A673 (cell line): Measurements from ENCODE around the gene ASXL1. TPM values are rescaled to one million over a fixed set of nuclear protein-coding genes. Genes with fewer than 3 reads are reported as not detected.

Experiments used
- BruUV-seq: library from RNA; stranded (reverse); fragments of 400-500 nt; replicated peaks from 2 replicates; lab custom pipeline; 2021; lab: Mats Ljungman, UMichigan
- CTCF ChIA-PET: fragments of 300-600 bp; sonication (Branson Sonifier 250); formaldehyde crosslinking; loops from one replicate; lab custom pipeline; 2022; ENCODE audit warnings: antibody characterized with exemption; lab: Charles Lee
- POLR2A ChIA-PET: fragments of 300-600 bp; sonication (Branson Sonifier 250); formaldehyde crosslinking; loops from one replicate; lab custom pipeline; 2022; ENCODE audit warnings: antibody characterized with exemption; ENCODE audit not compliant: low non-redundant PET; lab: Charles Lee
- DNase-seq: peaks from one replicate; pipeline ENCODE4 v3.0.0-alpha.2; 2015; ENCODE audit warnings: low spot score
- H3K27ac ChIP-seq: fragments of 200-600 bp; sonication (generic); 2 replicates; pipeline ENCODE4 v1.5.1; 2016; ENCODE audit warnings: mixed run types, low read depth, mild to moderate bottlenecking, mixed read lengths, antibody characterized with exemption, low read length; ENCODE audit not compliant: poor library complexity, severe bottlenecking
- H3K27me3 ChIP-seq: fragments of 200-600 bp; sonication (generic); replicated peaks from 2 replicates; pipeline ENCODE4 v1.6.1; 2017; ENCODE audit warnings: mixed run types, low read depth, mild to moderate bottlenecking, mixed read lengths, antibody characterized with exemption, low read length; ENCODE audit not compliant: insufficient read depth, poor library complexity
- H3K36me3 ChIP-seq: fragments of 200-600 bp; sonication (generic); 2 replicates; pipeline ENCODE4 v1.6.1; 2016; ENCODE audit warnings: mixed run types, mild to moderate bottlenecking, mixed read lengths, antibody characterized with exemption, low read length; ENCODE audit not compliant: insufficient read depth, poor library complexity, severe bottlenecking
- H3K4me1 ChIP-seq: fragments of 200-600 bp; sonication (generic); 2 replicates; pipeline ENCODE4 v1.6.1; 2017; ENCODE audit warnings: mixed run types, mild to moderate bottlenecking, mixed read lengths, antibody characterized with exemption, low read length; ENCODE audit not compliant: insufficient read depth, poor library complexity, severe bottlenecking
- H3K4me3 ChIP-seq: fragments of 200-600 bp; sonication (generic); 2 replicates; pipeline ENCODE4 v1.5.1; 2016; ENCODE audit warnings: low read depth, mixed run types, mild to moderate bottlenecking, mixed read lengths, low read length; ENCODE audit not compliant: poor library complexity, severe bottlenecking
- H3K9me3 ChIP-seq: fragments of 200-600 bp; sonication (generic); 2 replicates; pipeline ENCODE4 v1.6.1; 2016; ENCODE audit warnings: mixed run types, low read depth, mild to moderate bottlenecking, mixed read lengths, antibody characterized with exemption, low read length; ENCODE audit not compliant: poor library complexity, severe bottlenecking
- EZH2 ChIP-seq: fragments of 200-600 bp; sonication (generic); IDR thresholded peaks from 2 replicates; pipeline ENCODE4 v1.6.1; 2017; ENCODE audit warnings: borderline replicate concordance, low read depth, mild to moderate bottlenecking, mixed read lengths, antibody characterized with exemption, low read length; ENCODE audit not compliant: poor library complexity, severe bottlenecking
- intact Hi-C: fragments of 100-400 bp; cut with micrococcal nuclease; formaldehyde crosslinking; loops from one replicate; pipeline ENCODE4 v1.10.0; 2022; ENCODE audit not compliant: unreplicated experiment
- total RNA-seq: library from RNA; stranded (reverse); gene quantifications from 2 replicates; pipeline ENCODE4 v1.2.3, GENCODE V29; 2021
- TF ChIP-seq, protein P1 (sequence below): fragments of 300-800, 200-600 bp; sonication (generic); conservative IDR thresholded peaks from 2 replicates; pipeline ENCODE4 v1.5.1; 2017; ENCODE audit warnings: low read depth, mild to moderate bottlenecking, antibody characterized with exemption, low read length, moderate library complexity, mixed read lengths

ASXL1 gene
- total RNA-seq, 1 experiment from 2014 or later, result 101 TPM

- ChIA-PET CTCF (no interaction called here), POLR2A (no interaction called here)
- Histone ChIP-seq H3K4me1 (no peaks in the 10 kb centered on the region), H3K36me3 (no peaks in the 10 kb centered on the region), H3K4me3 (peak overlapping the region; percentile 67), H3K27ac (no peak overlapping the region), H3K9me3 (no peaks in the 10 kb centered on the region), H3K27me3 (peaks cover 4% of the 10 kb centered on the region)
- no peak for DNase-seq
- no peak for TF ChIP-seq EZH2
- TF ChIP-seq, protein P1, sequence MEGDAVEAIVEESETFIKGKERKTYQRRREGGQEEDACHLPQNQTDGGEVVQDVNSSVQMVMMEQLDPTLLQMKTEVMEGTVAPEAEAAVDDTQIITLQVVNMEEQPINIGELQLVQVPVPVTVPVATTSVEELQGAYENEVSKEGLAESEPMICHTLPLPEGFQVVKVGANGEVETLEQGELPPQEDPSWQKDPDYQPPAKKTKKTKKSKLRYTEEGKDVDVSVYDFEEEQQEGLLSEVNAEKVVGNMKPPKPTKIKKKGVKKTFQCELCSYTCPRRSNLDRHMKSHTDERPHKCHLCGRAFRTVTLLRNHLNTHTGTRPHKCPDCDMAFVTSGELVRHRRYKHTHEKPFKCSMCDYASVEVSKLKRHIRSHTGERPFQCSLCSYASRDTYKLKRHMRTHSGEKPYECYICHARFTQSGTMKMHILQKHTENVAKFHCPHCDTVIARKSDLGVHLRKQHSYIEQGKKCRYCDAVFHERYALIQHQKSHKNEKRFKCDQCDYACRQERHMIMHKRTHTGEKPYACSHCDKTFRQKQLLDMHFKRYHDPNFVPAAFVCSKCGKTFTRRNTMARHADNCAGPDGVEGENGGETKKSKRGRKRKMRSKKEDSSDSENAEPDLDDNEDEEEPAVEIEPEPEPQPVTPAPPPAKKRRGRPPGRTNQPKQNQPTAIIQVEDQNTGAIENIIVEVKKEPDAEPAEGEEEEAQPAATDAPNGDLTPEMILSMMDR, result no peak
- intact Hi-C loops, result loop anchor here (5.0 kb wide), 1 partner anchor 205 kb away; the partner anchor contains the start of gene KIF3B
- no TSS peak for BruUV-seq
These were observed 124.0 kb downstream of the ASXL1 start for GRCh38 chr20:32482143-32482441.

DNA sequence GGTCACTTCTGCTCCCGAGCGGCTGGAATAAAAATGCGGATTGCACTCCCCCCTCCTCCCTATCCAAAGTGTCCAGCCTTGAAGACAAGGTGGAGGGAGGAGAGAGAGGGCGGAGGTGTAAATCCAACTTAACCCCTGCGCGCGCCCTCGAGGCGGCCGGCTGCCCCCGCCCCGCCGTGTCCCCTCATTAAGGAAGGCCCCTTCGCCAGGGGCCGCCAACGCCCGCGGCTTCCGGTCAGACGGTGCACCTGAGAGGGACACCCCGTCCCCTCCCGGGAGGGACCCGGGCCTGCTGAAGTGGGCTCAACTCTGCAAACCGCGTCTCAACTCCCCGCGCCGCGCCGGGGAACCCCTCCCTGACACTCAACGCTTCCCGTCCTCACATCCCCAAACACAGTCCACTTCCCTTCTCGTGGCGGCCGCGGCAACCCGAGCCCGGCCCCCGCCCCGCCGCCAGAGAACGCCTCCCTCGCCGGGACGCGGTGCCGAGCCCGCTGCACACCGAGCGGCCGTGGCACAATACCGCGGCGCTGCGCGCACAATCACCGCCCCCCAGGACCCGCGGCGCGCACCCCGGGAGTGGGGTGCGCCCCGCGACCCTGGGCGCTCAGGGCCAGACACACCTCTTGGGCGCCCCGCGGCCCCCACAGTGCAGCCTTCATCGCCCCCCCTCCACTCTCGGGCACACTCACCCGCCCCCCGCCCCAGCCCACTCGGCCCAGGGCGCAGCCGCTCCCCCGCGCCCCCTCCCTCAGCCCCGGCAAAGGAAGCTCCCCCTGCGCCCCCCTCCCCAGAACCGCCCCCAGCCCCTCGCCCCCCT lies 124.5 kb downstream of the ASXL1 start:
- H3K27ac ChIP-seq, result no peak overlapping the region
- ChIA-PET CTCF (interaction anchor here (0.6 kb wide), 2 partner anchors 262 to 1007 kb away, joined by 3 to 4 read pairs; partner anchors contain the start of gene CBFA2T2), POLR2A (no interaction called here)
- TF ChIP-seq, protein P1, result no peak
- no peak for TF ChIP-seq EZH2
- peak overlapping the region; percentile 67 for H3K4me3 ChIP-seq
- BruUV-seq, result no TSS peak
- H3K4me1 ChIP-seq, result no peaks in the 10 kb centered on the region
- peaks cover 4% of the 10 kb centered on the region for H3K27me3 ChIP-seq
- no peaks in the 10 kb centered on the region for H3K36me3 ChIP-seq
- no peaks in the 10 kb centered on the region for H3K9me3 ChIP-seq
- no peak for DNase-seq
- intact Hi-C loops, result loop anchor here (5.0 kb wide), 1 partner anchor 205 kb away; the partner anchor contains the start of gene KIF3B

GRCh38 chr20:32483351-32484224 lies 125.5 kb downstream of the ASXL1 start:
- H3K27me3 ChIP-seq, result peaks cover 4% of the 10 kb centered on the region
- POLR2A ChIA-PET, result no interaction called here
- DNase-seq, result peak; percentile 62
- peak overlapping the region; percentile 67 for H3K27ac ChIP-seq
- no TSS peak for BruUV-seq
- no peaks in the 10 kb centered on the region for H3K9me3 ChIP-seq
- intact Hi-C loops, result loop anchor here (5.0 kb wide), 1 partner anchor 206 kb away; the partner anchor contains the start of gene KIF3B
- H3K4me3 ChIP-seq, result peak overlapping the region; percentile 67
- H3K36me3 ChIP-seq, result no peaks in the 10 kb centered on the region
- H3K4me1 ChIP-seq, result no peaks in the 10 kb centered on the region
- CTCF ChIA-PET, result interaction anchor here (0.6 kb wide), 3 partner anchors 11 to 1007 kb away, joined by 3 to 6 read pairs (median 4); partner anchors contain the start of gene CBFA2T2
- TF ChIP-seq, protein P1, result no peak
- TF ChIP-seq EZH2, result no peak
